Measurements from ENCODE around the gene SRXN1.

DNA sequence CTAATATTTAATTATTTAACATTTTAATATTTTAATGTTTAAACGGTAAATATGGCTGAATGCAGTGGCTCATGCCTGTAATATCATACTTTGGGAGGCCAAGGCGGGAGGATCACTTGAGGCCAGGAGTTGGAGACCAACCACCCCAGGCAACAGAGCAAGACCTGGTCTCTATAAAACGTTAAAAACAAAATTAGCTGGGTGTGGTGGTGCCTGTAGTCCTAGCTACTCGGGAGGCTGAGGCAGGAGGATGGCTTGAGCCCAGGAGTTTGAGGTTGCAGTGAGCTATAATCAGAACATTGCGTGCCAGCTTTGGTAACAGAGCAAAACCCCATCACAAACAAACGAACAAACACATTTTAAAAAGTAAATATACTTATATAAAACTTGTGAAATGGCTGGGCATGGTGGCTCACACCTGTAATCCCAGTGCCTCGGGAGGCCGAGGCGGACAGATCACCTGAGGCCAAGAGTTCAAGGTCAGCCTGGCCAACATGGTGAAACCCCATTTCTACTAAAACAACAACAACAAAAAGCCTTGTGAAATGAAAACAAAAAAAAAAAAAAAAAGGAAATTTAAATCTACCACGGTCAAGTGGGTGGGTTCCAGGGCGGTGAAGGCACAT lies 8.2 kb downstream of the SRXN1 start:
- TF ChIP-seq EP300 (IDR thresholded peaks at IDR 0.05) (no peak), POLR2A (IDR thresholded peaks at IDR 0.05; ENCODE audit: low read length) (no peak), RAD21 (conservative IDR thresholded peaks at IDR 0.05 in 1 of 2, IDR thresholded peaks at IDR 0.05 in 1 of 2) (no peak), CHD4 (IDR thresholded peaks at IDR 0.05; ENCODE audit: borderline replicate concordance) (no peak), SREBF2 (IDR thresholded peaks at IDR 0.05) (no peak), HOXA7 (CRISPR knock-in tag; IDR thresholded peaks at IDR 0.05) (no peak)
- TF ChIP-seq, protein P1, sequence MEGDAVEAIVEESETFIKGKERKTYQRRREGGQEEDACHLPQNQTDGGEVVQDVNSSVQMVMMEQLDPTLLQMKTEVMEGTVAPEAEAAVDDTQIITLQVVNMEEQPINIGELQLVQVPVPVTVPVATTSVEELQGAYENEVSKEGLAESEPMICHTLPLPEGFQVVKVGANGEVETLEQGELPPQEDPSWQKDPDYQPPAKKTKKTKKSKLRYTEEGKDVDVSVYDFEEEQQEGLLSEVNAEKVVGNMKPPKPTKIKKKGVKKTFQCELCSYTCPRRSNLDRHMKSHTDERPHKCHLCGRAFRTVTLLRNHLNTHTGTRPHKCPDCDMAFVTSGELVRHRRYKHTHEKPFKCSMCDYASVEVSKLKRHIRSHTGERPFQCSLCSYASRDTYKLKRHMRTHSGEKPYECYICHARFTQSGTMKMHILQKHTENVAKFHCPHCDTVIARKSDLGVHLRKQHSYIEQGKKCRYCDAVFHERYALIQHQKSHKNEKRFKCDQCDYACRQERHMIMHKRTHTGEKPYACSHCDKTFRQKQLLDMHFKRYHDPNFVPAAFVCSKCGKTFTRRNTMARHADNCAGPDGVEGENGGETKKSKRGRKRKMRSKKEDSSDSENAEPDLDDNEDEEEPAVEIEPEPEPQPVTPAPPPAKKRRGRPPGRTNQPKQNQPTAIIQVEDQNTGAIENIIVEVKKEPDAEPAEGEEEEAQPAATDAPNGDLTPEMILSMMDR (IDR thresholded peaks at IDR 0.05), result no peak

Data from A549 (cell line).